ENCODE results near the gene SAMHD1. TPM values are rescaled to one million over a fixed set of nuclear protein-coding genes. Genes with fewer than 3 reads are reported as not detected.
"Not testable (repeated sequence)": the region's sequence is repeated elsewhere in the genome, so short reads cannot be mapped to it uniquely, and the experiment has no call there.

SAMHD1 gene
- total RNA-seq, 1 donor from 2014 or later: 13.8 TPM

GRCh38 chr20:36919715-36920333 lies 31.7 kb downstream of the SAMHD1 start:
- H3K4me3 Mint-ChIP-seq: no peak overlapping the region
- H3K27ac Mint-ChIP-seq (ENCODE audit: unreplicated experiment): no peak overlapping the region
- H3K27me3 Mint-ChIP-seq (ENCODE audit: low read depth): no peaks in the 10 kb centered on the region
- no peaks in the 10 kb centered on the region for H3K9me3 Mint-ChIP-seq
- TF ChIP-seq CTCF (conservative IDR thresholded peaks at IDR 0.05): peak; percentile 94
- DNase-seq (ENCODE audit: low read depth, low spot score): peak; percentile 47
- no peaks in the 10 kb centered on the region for H3K36me3 Mint-ChIP-seq (ENCODE audit: low read depth)
- peaks cover 4% of the 10 kb centered on the region for H3K4me1 Mint-ChIP-seq

GRCh38 chr20:36917943-36918342 lies 33.6 kb downstream of the SAMHD1 start:
- H3K27ac Mint-ChIP-seq (ENCODE audit: unreplicated experiment): no peak overlapping the region
- H3K4me1 Mint-ChIP-seq: peaks cover 4% of the 10 kb centered on the region
- TF ChIP-seq CTCF (conservative IDR thresholded peaks at IDR 0.05): no peak
- no peak overlapping the region for H3K4me3 Mint-ChIP-seq
- no peaks in the 10 kb centered on the region for H3K9me3 Mint-ChIP-seq
- DNase-seq (ENCODE audit: low read depth, low spot score): no peak
- no peaks in the 10 kb centered on the region for H3K36me3 Mint-ChIP-seq (ENCODE audit: low read depth)
- no peaks in the 10 kb centered on the region for H3K27me3 Mint-ChIP-seq (ENCODE audit: low read depth)

GRCh38 chr20:36917240-36917639 lies 34.3 kb downstream of the SAMHD1 start:
- Mint-ChIP-seq H3K27ac (ENCODE audit: unreplicated experiment) (no peak overlapping the region), H3K9me3 (no peaks in the 10 kb centered on the region), H3K36me3 (ENCODE audit: low read depth) (no peaks in the 10 kb centered on the region), H3K4me1 (peaks cover 4% of the 10 kb centered on the region), H3K4me3 (no peak overlapping the region), H3K27me3 (ENCODE audit: low read depth) (no peaks in the 10 kb centered on the region)
- TF ChIP-seq CTCF (conservative IDR thresholded peaks at IDR 0.05): no peak
- DNase-seq (ENCODE audit: low read depth, low spot score): no peak

- Mint-ChIP-seq H3K36me3 (ENCODE audit: low read depth) (no peaks in the 10 kb centered on the region), H3K27me3 (ENCODE audit: low read depth) (no peaks in the 10 kb centered on the region), H3K9me3 (no peaks in the 10 kb centered on the region), H3K4me1 (peaks cover 4% of the 10 kb centered on the region), H3K4me3 (no peak overlapping the region), H3K27ac (ENCODE audit: unreplicated experiment) (no peak overlapping the region)
- no peak for DNase-seq (ENCODE audit: low read depth, low spot score)
- TF ChIP-seq CTCF (conservative IDR thresholded peaks at IDR 0.05): no peak
These were observed 35.3 kb downstream of the SAMHD1 start for GRCh38 chr20:36916199-36916598.

GRCh38 chr20:36908603-36909002 lies 42.9 kb downstream of the SAMHD1 start:
- Mint-ChIP-seq H3K9me3 (no peaks in the 10 kb centered on the region), H3K27me3 (ENCODE audit: low read depth) (no peaks in the 10 kb centered on the region), H3K4me1 (no peaks in the 10 kb centered on the region), H3K27ac (ENCODE audit: unreplicated experiment) (no peak overlapping the region), H3K36me3 (ENCODE audit: low read depth) (no peaks in the 10 kb centered on the region), H3K4me3 (no peak overlapping the region)
- no peak for DNase-seq (ENCODE audit: low read depth, low spot score)
- no peak for TF ChIP-seq CTCF (conservative IDR thresholded peaks at IDR 0.05)

GRCh38 chr20:36906086-36906485 lies 45.4 kb downstream of the SAMHD1 start:
- H3K4me1 Mint-ChIP-seq; H3K27ac Mint-ChIP-seq (ENCODE audit: unreplicated experiment); H3K27me3 Mint-ChIP-seq (ENCODE audit: low read depth); H3K36me3 Mint-ChIP-seq (ENCODE audit: low read depth); DNase-seq (ENCODE audit: low read depth, low spot score); H3K4me3 Mint-ChIP-seq; H3K9me3 Mint-ChIP-seq: not testable (repeated sequence)

- H3K9me3 Mint-ChIP-seq; H3K4me1 Mint-ChIP-seq; H3K4me3 Mint-ChIP-seq; H3K27ac Mint-ChIP-seq (ENCODE audit: unreplicated experiment); DNase-seq (ENCODE audit: low read depth, low spot score); H3K27me3 Mint-ChIP-seq (ENCODE audit: low read depth); H3K36me3 Mint-ChIP-seq (ENCODE audit: low read depth): not testable (repeated sequence)
These were observed 45.9 kb downstream of the SAMHD1 start for GRCh38 chr20:36905566-36905965.

Measured in neural crest cell (in vitro differentiated cells).